Retinal pigment epithelial cell (primary cell): Measurements from ENCODE around the gene GPR143.
A peak's percentile ranks its signal among the peaks of the same experiment; 100 is the strongest.

Experiments
- DNase-seq: peaks from one replicate; pipeline ENCODE4 v3.0.0-alpha.2; 2010; ENCODE audit warnings: low read depth
- H3K4me3 ChIP-seq: 2 replicates; pipeline ENCODE4 v1.5.1; 2011; ENCODE audit warnings: mild to moderate bottlenecking, low read length, control low read depth, moderate library complexity
- CTCF ChIP-seq: conservative IDR thresholded peaks from 2 replicates; pipeline ENCODE4 v1.5.1; 2011; ENCODE audit warnings: low read depth, low read length, control low read depth, inconsistent platforms

Gene GPR143

GRCh38 chrX:9710332-9710731 lies 55.3 kb downstream of the GPR143 start:
- TF ChIP-seq CTCF = no peak
- DNase-seq = no peak
- H3K4me3 ChIP-seq = no peak overlapping the region

- peak; percentile 79 for TF ChIP-seq CTCF
- peak; percentile 6 for DNase-seq
- H3K4me3 ChIP-seq = no peak overlapping the region
Measured at GRCh38 chrX:9708923-9709553, 56.6 kb downstream of the GPR143 start.

GRCh38 chrX:9708086-9708485 lies 57.6 kb downstream of the GPR143 start:
- no peak for DNase-seq
- H3K4me3 ChIP-seq = no peak overlapping the region
- no peak for TF ChIP-seq CTCF

GRCh38 chrX:9707306-9708033 lies 58.2 kb downstream of the GPR143 start:
- DNase-seq = no peak

GRCh38 chrX:9706421-9706820 lies 59.2 kb downstream of the GPR143 start:
- no peak for TF ChIP-seq CTCF
- H3K4me3 ChIP-seq = no peak overlapping the region
- no peak for DNase-seq

More at GRCh38 chrX:9707306-9708033, 58.2 kb downstream of the GPR143 start:
- no peak for TF ChIP-seq CTCF
- H3K4me3 ChIP-seq = no peak overlapping the region

GRCh38 chrX:9704876-9705465 lies 60.7 kb downstream of the GPR143 start:
- no peak for DNase-seq
- no peak overlapping the region for H3K4me3 ChIP-seq
- TF ChIP-seq CTCF = no peak

- TF ChIP-seq CTCF = no peak
- no peak overlapping the region for H3K4me3 ChIP-seq
- no peak for DNase-seq
Measured at GRCh38 chrX:9703406-9703805, 62.2 kb downstream of the GPR143 start.
